HG03097 (cell line): ENCODE measurements around the gene CD34.
"Not testable (repeated sequence)": the region's sequence is repeated elsewhere in the genome, so short reads cannot be mapped to it uniquely, and the experiment has no call there.

Source experiments
- ATAC-seq: cut with Tn5 transposase; IDR thresholded peaks from one replicate; pipeline ENCODE4 v1.9.1; 2021; ENCODE audit not compliant: unreplicated experiment, low FRiP score

The CD34 gene, protein sequence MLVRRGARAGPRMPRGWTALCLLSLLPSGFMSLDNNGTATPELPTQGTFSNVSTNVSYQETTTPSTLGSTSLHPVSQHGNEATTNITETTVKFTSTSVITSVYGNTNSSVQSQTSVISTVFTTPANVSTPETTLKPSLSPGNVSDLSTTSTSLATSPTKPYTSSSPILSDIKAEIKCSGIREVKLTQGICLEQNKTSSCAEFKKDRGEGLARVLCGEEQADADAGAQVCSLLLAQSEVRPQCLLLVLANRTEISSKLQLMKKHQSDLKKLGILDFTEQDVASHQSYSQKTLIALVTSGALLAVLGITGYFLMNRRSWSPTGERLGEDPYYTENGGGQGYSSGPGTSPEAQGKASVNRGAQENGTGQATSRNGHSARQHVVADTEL

DNA sequence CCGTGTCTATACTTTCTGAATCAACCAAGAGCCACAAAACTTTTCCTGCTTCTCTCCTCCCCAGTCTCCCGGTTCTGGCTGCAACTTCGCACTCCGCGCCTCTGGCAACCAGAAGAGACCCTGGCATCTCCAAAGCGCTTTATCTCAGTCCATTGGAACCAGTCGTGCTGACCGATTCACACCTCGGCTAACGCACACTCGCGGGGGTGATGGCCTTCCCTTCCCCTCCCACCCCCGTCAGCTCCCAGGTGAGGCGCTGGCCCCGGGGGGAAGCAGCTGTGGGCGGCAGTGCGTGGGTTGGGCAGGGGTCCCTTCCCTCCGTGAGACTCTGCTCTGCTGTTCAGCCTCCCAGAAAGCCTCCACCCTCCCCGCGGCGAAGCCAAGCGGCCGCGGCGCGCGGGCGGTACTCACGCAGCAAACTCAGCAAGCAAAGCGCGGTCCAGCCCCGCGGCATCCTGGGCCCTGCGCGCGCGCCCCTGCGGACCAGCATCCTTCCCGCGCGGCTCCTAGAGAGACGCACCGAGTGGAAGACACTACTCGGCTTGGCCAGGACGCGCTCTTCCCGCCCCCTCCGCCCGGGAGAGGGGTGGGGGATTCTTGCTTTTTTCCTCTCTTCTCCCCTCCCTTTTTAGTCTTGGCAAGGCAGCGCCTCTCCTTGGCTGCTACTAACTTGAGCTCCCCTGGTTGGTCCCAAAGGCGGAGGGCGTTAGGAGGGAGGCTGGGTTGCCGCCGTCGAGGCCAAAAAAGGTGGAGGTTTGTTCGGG lies at the start of gene CD34:
Gene CD34, minus strand, starts transcription at position 535 of the 764 bp plus-strand sequence. Its CDS starts 45 bp downstream, at position 490.
- no peak for ATAC-seq

DNA sequence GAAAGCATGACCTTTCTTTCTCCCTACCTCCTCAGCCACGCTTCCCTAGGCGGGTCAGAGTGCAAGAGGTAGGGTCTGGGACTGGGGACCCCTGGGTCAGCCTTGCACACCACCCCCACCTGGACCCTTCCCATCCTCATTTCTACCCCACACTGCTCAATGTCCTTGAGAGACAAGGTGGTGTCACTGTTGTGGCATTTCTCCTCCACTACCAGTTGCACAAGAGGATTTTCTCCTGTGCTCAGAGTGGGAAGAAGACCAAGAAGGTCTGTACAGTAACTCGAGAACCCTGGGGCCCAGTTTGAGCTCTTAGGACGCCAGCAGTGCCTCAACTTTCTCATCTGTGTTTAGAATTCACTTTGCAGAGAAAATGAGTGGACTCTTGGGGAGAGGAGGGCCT lies 49.4 kb upstream of the CD34 start:
- no peak for ATAC-seq

DNA sequence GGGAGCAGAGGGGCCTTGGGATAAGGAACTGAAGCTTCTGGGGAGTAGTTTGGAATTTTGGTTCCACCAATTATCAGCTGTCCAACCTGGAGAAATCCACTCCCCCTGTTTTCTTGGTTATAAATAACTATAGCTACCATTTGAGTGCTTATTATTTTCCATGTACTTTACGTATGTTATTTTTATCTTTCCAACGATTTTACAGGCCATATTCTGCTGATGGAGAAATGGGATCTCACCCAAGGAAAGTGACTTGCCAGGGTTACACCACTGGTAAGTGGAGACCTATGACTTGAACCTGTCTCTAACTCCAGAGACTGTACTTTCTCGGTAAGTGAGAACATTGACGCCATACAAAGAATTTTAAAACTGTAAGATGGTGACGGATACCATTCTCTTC lies 49.0 kb upstream of the CD34 start:
- no peak for ATAC-seq

DNA sequence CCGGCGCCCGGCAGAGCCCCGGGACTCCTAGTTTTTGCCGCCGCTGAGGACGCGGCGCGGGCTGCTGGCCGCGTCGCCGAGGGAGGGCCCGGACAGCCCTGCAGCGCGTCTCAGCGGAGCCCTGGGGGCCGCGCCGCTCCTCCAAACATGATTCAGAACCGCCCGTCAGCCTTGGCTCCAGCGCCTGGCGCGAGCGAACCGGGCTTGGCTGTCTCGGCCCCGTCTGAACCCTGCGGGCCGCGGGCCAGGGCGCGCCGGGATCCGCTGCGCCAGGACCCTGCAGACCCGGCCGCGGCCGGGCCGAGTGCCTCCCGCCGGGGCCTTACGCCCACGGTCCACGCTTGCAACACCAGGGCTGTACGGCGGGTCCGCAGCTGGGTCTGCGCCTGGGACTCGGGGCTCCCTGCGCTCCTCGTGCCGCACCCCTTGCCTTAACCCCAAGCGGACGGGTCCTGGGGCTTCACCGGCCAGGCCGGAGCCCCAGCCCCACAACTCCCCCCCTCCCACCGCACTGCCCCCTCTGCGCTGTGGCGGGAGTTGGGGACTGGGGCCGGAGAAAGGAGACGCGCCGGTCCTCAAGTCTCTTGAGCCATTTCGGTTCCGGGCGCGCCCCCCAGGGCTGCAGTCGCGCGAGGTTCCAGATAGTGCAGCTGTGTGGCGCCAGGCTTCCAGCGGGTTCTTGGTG lies 48.4 kb upstream of the CD34 start:
- no peak for ATAC-seq

DNA sequence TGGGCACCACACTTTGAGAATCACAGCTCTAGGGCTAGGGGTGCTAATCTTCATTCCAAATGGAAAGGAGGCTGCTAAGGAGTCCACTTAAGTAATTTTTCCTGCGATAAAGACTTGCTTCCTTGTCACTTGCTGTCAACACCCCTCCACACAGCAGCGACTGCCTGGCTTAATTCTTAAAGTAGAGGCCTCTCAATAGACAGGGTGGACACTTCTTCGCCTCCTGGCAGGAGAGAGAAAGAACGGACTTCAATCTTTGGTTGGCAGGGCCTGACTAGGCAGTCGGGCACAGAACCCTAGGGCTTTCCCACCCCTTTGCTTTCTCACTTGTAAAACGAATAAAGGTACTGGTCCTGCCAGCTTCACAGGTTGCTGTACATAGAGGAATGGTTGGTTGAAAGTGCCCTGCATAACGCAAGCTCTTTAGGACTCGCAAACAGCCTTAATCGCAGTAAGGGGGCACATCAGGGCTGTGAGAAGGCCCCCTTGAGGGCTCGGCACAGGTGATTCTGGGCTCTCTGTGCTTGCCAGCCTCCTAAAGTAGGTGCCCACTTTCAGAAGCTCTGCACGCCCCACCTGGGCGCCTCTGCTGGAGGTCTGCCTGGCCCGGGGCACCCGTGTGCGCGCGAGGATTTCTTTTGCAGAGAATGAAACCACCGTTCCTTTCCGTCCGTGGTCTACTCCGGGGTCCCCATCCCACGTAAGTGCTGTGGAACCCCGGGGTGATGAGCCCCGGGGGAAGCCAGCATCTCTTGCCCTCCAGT lies 47.6 kb upstream of the CD34 start:
- no peak for ATAC-seq

DNA sequence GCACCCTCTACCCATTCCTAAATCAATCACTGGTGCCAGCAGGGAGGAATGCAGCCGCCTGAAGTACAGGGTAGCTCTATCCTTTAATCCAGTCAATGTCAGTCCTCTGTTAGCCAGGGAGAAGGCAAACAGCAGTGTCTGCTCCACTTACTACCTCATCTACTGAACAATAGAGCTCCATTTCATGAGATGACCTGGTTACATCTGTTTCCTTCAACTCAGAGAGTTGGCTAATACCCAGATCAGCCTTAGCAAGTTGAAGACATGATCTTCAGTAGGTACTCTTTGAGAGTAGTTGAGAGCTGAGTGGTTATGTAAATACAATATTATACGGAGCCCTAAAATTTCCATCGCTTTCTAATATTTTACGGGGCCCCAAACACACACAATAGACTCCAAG lies 46.1 kb upstream of the CD34 start:
- no peak for ATAC-seq

DNA sequence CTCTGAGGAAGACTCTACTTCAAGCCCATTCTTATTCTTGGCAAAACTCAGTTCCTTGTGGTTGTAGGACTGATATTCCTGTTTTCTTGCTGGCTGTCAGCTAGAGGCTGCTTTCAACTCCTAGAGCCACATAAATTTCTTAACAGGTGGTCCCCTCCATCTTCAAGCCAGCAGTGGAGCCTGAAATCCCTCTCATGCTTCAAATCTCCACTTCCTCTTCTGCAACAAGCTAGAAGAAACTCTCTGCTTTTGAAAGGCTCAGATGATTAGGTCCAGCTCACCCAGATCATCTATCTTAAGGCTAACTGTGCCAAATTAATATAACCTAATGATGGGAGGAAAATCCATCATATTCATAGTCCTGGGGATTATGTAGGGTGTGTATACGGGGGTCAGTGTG lies 43.2 kb upstream of the CD34 start:
- ATAC-seq = no peak

GRCh38 chr1:207952617-207953542 lies 42.0 kb upstream of the CD34 start:
- ATAC-seq = no peak

- no peak for ATAC-seq
These were observed 40.7 kb upstream of the CD34 start for GRCh38 chr1:207951652-207952051.

DNA sequence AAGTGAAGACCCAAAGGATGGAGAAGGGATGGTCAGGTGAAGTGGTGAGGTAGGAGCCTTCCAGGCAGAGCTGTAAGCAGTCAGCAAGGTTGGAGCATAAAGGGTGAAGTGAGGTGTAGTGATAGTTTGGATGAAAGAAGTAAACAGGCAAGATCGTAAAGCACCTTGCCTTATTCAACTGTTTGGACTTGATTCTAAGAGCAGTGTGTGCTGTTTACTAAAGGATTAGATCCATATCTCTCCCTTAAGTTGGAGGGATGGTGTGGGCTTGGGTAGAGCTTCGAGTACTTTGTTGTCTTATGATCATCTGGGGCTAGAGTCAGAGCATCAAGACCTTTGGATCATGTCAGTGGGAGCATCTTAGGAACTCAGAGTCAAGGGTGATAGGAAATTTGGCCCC lies 39.8 kb upstream of the CD34 start:
- ATAC-seq = no peak

DNA sequence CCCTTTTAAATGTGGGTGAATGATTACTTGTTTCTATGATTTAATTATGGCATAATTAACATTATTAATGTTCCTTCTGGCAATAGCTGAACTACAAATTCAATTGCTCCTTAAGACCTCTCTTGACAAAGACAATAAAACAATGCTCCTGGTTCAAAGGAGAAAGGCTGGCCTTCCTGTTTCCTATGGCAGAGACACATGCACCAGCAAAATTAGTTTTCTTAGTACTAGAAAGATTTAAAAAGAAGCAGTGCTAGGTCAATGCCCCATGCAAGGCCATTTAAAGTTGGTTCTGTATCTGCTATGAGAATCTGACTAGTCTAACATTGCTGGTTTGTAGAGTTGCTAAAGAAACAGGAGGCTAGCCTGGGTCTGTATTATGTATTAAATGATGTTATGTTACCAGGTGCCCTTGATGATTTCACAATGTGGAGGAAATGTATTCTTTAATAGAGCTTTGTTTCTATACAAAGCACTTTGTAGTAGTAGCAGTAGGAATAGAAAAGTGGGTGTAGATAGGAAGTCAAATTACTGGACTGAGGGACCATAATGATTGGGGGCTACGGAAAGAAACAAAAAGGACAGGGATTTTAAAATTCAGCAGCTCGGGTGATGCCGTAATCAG lies 38.8 kb upstream of the CD34 start:
- no peak for ATAC-seq

- no peak for ATAC-seq
These were observed 37.8 kb upstream of the CD34 start for GRCh38 chr1:207948536-207949250.

GRCh38 chr1:207946756-207947155 lies 35.8 kb upstream of the CD34 start:
- no peak for ATAC-seq

- ATAC-seq = no peak
These were observed 33.6 kb upstream of the CD34 start for GRCh38 chr1:207944571-207944970.

DNA sequence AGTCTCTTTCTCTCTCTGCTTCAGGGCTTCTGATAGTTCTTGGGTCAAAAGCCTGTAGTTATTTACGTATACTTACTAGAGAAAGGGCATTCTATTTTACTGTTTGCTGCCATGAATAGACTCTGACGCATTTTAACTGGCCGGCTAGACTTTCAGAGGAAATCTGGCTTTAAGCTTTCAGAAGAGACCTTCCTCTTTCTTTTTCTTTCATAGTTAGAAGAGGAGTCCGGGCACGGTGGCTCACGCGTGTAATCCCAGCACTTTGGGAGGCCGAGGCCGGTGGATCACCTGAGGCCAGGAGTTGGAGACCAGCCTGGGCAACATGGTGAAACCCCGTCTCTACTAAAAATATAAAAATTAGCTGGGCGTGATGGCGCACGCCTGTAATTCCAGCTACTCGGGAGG lies 31.4 kb upstream of the CD34 start:
- ATAC-seq = not testable (repeated sequence)

- ATAC-seq = no peak
These were observed 30.7 kb upstream of the CD34 start for GRCh38 chr1:207941665-207942064.

- no peak for ATAC-seq
These were observed 27.1 kb upstream of the CD34 start for GRCh38 chr1:207938016-207938415.

GRCh38 chr1:207937204-207937603 lies 26.3 kb upstream of the CD34 start:
- no peak for ATAC-seq

DNA sequence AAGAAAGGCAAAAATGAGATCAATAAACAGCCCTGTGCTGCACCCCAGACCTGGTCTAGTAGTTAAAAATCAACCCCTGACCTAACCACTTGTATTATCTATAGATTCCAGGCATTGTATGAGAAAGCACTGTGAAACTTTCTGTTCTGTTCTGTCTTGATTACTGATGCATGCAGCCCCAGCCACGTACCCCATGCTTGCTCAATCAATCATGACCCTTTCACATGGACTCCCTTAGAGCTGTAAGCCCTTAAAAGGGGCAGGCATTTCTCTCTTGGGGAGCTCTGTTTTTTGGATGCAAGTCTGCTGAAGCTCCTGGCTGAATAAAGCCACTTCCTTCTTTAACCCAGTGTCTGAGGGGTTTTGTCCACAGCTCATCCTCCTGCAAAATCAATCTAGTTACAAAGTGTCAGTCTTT lies 24.2 kb upstream of the CD34 start:
- peak; percentile 90 for ATAC-seq
